Measurements from ENCODE around the gene CNFN. TPM values are rescaled to one million over a fixed set of nuclear protein-coding genes. Genes with fewer than 3 reads are reported as not detected.

Gene CNFN
- total and polyA plus RNA-seq, 8 donors: 0.32 to 4.2 (median 0.70) TPM; not detected in 1

- ATAC-seq: no peak
These were observed 20.5 kb downstream of the CNFN start for GRCh38 chr19:42369433-42370067.

DNA sequence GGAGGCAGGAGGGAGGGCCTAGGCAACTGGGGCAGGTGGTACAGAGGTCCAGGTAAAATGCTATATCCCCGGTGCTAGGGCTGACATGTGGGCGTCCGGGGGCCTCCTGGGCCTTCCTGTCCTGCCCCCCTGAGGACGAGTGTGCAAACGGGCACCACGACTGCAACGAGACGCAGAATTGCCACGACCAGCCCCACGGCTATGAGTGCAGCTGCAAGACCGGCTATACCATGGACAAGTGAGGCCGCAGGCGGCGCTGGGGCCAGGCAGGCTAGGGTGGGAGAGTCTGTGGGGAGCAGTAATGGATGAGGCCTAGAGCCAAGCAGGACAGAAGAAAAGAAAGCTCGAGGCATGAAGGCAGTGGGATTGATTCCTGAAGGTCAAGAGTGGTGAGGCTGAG, 21.3 kb downstream of the CNFN start:
- 89 to 93% methylated on average over 15 of the region's 15 CpGs for WGBS, 2 donors
- Histone ChIP-seq H3K36me3 (peaks cover 0 to 3% (median 0%) of the 10 kb centered on the region in 3 donors), H3K4me3 (no peak overlapping the region), H3K27ac (no peak overlapping the region), H3K9me3 (no peaks in the 10 kb centered on the region), H3K4me1 (no peaks in the 10 kb centered on the region), H3K27me3 (no peaks in the 10 kb centered on the region)
- FAIRE-seq: no peak
- TF ChIP-seq CTCF (IDR thresholded peaks at IDR 0.05): no peak
- intact Hi-C loops (cut with DNase I): no loop called here
- no peak for ATAC-seq
- no peak for DNase-seq

More at GRCh38 chr19:42369433-42370067, 20.5 kb downstream of the CNFN start:
- FAIRE-seq (no peak), DNase-seq (no peak)
- intact Hi-C loops (cut with DNase I): no loop called here
- no peak overlapping the region for H3K27ac ChIP-seq
- no peak overlapping the region for H3K4me3 ChIP-seq
- H3K36me3 ChIP-seq: no peaks in the 10 kb centered on the region
- no peaks in the 10 kb centered on the region for H3K4me1 ChIP-seq
- WGBS, 2 donors: 92% methylated on average over 27 of the region's 27 CpGs
- no peak for TF ChIP-seq CTCF (IDR thresholded peaks at IDR 0.05)
- H3K27me3 ChIP-seq: no peaks in the 10 kb centered on the region
- H3K9me3 ChIP-seq: no peaks in the 10 kb centered on the region

DNA sequence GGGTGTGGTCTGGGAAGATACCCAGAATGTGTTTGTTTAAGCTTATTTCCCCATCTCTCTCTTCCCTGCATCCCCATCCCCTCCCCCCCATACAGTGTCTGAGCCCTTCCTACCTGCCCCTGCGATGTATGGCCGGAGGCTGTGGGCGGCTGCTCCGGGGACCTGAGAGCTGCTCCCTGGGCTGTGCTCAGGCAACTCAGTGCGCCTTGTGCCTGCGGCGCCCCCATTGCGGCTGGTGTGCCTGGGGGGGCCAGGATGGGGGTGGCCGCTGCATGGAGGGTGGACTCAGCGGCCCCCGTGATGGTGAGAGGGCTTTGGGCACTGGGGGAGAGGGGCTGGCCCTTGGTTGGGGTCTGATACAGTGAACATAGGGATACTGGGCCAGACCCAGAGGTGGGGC, 21.7 kb downstream of the CNFN start:
- TF ChIP-seq CTCF (IDR thresholded peaks at IDR 0.05): no peak
- intact Hi-C loops (cut with DNase I): no loop called here
- ATAC-seq: no peak
- 93 to 96% methylated on average over 11 of the region's 11 CpGs for WGBS, 2 donors
- H3K9me3 ChIP-seq: no peaks in the 10 kb centered on the region
- H3K4me3 ChIP-seq: no peak overlapping the region
- no peaks in the 10 kb centered on the region for H3K4me1 ChIP-seq
- DNase-seq: no peak
- no peaks in the 10 kb centered on the region for H3K27me3 ChIP-seq
- no peak for FAIRE-seq
- peaks cover 0 to 7% (median 0%) of the 10 kb centered on the region in 3 donors for H3K36me3 ChIP-seq
- no peak overlapping the region for H3K27ac ChIP-seq

DNA sequence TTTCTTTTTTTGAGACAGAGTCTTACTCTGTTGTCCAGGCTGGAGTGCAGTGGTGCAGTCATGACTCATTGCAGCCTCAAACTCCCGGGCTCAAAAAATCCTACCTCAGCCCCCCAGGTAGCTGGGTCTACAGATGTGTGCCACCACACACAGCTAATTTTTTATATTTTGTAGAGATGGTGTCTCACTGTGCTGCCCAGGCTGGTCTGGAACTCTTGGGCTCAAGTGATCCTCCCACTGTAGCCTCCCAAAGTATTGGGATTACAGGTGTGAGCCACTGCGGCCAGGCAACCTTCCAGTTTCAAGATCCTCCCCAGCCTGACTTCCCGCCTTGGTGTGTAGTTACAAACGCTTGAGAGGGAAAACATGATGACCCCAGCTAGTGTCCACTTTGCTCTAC, 22.2 kb downstream of the CNFN start:
- 93 to 96% methylated on average over 4 of the region's 4 CpGs for WGBS, 2 donors
- FAIRE-seq: no peak

More for the DNA sequence above, 22.2 kb downstream of the CNFN start:
- DNase-seq: no peak
- no peak overlapping the region for H3K4me3 ChIP-seq
- no peaks in the 10 kb centered on the region for H3K27me3 ChIP-seq
- no peak overlapping the region for H3K27ac ChIP-seq
- intact Hi-C loops (cut with DNase I): no loop called here
- TF ChIP-seq CTCF (IDR thresholded peaks at IDR 0.05): no peak
- peaks cover 0 to 11% (median 0%) of the 10 kb centered on the region in 3 donors for H3K36me3 ChIP-seq
- no peak for ATAC-seq
- no peaks in the 10 kb centered on the region for H3K4me1 ChIP-seq
- no peaks in the 10 kb centered on the region for H3K9me3 ChIP-seq

Measured in pancreas (tissue), 10 donors.